ENCODE data around the gene HDLBP.

DNA sequence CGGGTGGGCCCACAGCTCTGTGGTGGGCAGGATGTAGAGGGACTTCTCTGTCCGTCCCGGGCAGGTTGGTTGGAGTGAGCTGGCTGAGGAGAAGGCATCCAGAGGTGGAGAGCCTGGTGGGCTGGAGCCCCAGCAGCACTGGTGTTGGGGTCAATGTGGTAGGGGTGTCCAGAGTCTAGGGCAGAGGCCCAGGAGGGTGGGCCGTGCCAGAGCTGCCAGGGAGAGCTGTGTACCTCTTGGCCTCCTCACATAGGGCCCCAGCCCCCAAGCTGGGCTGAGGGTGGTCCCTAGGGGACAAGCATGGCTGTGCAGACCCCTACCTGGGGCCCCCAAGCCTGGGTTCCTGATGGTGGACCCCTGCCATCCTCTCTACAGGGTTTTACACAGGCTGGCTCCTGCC lies 111.0 kb downstream of the HDLBP start:
- TF ChIP-seq, protein P1, sequence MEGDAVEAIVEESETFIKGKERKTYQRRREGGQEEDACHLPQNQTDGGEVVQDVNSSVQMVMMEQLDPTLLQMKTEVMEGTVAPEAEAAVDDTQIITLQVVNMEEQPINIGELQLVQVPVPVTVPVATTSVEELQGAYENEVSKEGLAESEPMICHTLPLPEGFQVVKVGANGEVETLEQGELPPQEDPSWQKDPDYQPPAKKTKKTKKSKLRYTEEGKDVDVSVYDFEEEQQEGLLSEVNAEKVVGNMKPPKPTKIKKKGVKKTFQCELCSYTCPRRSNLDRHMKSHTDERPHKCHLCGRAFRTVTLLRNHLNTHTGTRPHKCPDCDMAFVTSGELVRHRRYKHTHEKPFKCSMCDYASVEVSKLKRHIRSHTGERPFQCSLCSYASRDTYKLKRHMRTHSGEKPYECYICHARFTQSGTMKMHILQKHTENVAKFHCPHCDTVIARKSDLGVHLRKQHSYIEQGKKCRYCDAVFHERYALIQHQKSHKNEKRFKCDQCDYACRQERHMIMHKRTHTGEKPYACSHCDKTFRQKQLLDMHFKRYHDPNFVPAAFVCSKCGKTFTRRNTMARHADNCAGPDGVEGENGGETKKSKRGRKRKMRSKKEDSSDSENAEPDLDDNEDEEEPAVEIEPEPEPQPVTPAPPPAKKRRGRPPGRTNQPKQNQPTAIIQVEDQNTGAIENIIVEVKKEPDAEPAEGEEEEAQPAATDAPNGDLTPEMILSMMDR (IDR thresholded peaks at IDR 0.05): no peak
- TF ChIP-seq POLR2A (IDR thresholded peaks at IDR 0.05): no peak

Data from Peyer's patch (tissue), 4 donors.